A673 (cell line): ENCODE results near the gene DHRS3.

ENCODE experiments used
- EZH2 ChIP-seq: fragments of 200-600 bp; sonication (generic); IDR thresholded peaks from 2 replicates; pipeline ENCODE4 v1.6.1; 2017; ENCODE audit warnings: borderline replicate concordance, low read depth, mild to moderate bottlenecking, mixed read lengths, antibody characterized with exemption, low read length; ENCODE audit not compliant: poor library complexity, severe bottlenecking
- TF ChIP-seq, protein P1 (sequence below): fragments of 300-800, 200-600 bp; sonication (generic); conservative IDR thresholded peaks from 2 replicates; pipeline ENCODE4 v1.5.1; 2017; ENCODE audit warnings: low read depth, mild to moderate bottlenecking, antibody characterized with exemption, low read length, moderate library complexity, mixed read lengths

DNA sequence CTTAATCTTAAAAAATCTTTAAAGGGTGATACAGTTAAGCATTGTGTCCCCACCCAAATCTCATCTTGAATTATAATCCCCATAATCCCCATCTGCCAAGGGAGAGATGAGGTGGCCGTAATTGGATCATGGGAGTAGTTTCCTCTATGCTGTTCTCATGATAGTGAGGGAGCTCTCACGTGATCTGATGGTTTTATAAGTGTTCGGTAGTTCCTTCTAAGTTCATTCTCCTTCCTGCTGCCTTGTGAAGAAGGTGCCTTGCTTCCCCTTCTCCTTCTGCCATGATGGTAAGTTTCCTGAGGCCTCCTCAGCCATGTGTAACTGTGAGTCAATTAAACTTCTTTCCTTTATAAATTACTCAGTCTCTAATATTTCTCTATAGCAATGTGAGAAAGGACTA is 10.7 kb downstream of the DHRS3 start:
- TF ChIP-seq, protein P1, sequence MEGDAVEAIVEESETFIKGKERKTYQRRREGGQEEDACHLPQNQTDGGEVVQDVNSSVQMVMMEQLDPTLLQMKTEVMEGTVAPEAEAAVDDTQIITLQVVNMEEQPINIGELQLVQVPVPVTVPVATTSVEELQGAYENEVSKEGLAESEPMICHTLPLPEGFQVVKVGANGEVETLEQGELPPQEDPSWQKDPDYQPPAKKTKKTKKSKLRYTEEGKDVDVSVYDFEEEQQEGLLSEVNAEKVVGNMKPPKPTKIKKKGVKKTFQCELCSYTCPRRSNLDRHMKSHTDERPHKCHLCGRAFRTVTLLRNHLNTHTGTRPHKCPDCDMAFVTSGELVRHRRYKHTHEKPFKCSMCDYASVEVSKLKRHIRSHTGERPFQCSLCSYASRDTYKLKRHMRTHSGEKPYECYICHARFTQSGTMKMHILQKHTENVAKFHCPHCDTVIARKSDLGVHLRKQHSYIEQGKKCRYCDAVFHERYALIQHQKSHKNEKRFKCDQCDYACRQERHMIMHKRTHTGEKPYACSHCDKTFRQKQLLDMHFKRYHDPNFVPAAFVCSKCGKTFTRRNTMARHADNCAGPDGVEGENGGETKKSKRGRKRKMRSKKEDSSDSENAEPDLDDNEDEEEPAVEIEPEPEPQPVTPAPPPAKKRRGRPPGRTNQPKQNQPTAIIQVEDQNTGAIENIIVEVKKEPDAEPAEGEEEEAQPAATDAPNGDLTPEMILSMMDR = no peak
- TF ChIP-seq EZH2 = no peak
